ENCODE data around the gene ENDOU.

- TF ChIP-seq EZH2 (IDR thresholded peaks at IDR 0.05; ENCODE audit: insufficient read depth, poor library complexity, severe bottlenecking): no peak
- no peak for TF ChIP-seq EZH2phosphoT487 (IDR thresholded peaks at IDR 0.05; ENCODE audit: insufficient read depth, low read depth)
These were observed 32.1 kb upstream of the ENDOU start for GRCh38 chr12:47757364-47757839.

Measured in GM23248 (cell line).